Measurements from ENCODE around the gene HMGXB4. TPM values are rescaled to one million over a fixed set of nuclear protein-coding genes. Genes with fewer than 3 reads are reported as not detected.

HMGXB4 gene
- total and polyA plus RNA-seq, 9 of the 15 experiments (the other 6 are each of a cell fraction or from before 2014, with no cell fraction given): 9.9 to 31.4 (median 24.8) TPM

- FAIRE-seq (no peak), DNase-seq (ENCODE audit: extremely low read depth in 1 of 4, low spot score in 3 of 4) (no peak), ATAC-seq (no peak)
- Histone ChIP-seq H3K4me3 (no peak overlapping the region), H3K79me2 (ENCODE audit: control insufficient read depth, insufficient read depth, low read length) (no peaks in the 10 kb centered on the region), H3K9me1 (ENCODE audit: control insufficient read depth, insufficient read depth, low read length) (no peaks in the 10 kb centered on the region), H2AFZ (ENCODE audit: low read depth, low read length) (no peak overlapping the region), H3K36me3 (ENCODE audit: control insufficient read depth, insufficient read depth, low read length) (peaks cover 25% of the 10 kb centered on the region; the same call in 1 of the 3 replicates), H3K4me2 (ENCODE audit: insufficient read depth, low read length) (no peak overlapping the region), H3K27me3 (ENCODE audit: control insufficient read depth in 2 of 2, insufficient read depth in 2 of 2, low read length in 2 of 2) (no peaks in the 10 kb centered on the region), H3K9me3 (replicated peaks; ENCODE audit: control insufficient read depth, insufficient read depth, low read depth, low read length) (no peaks in the 10 kb centered on the region), H3K4me1 (replicated peaks in 1 of 2; ENCODE audit: control insufficient read depth in 2 of 2, insufficient read depth in 2 of 2, low read length in 2 of 2) (no peaks in the 10 kb centered on the region), H3K27ac (ENCODE audit: extremely low read depth, low read depth, low read length) (no peak overlapping the region), H3K9ac (ENCODE audit: insufficient read depth in 1 of 2, low read depth in 2 of 2, low read length in 2 of 2) (no peak overlapping the region), H4K20me1 (replicated peaks; ENCODE audit: control insufficient read depth, insufficient read depth, low read length) (no peaks in the 10 kb centered on the region)
- BruUV-seq (replicated peaks): no TSS peak
- in situ Hi-C loops (cut with MboI): no loop called here
- POLR2A ChIA-PET: interaction anchor here (0.8 to 1.2 kb wide), 3 partner anchors 10 to 25 kb away, joined by 3 read pairs; partner anchors contain the start of gene TOM1
- 76% methylated on average over 4 of the region's 5 CpGs for WGBS (ENCODE audit: insufficient coverage, low coverage, missing lambda C conversion rate)
- CTCF ChIA-PET (ENCODE audit: low intra/inter-chr PET ratio): no interaction called here
- TF ChIP-seq MEF2A (IDR thresholded peaks at IDR 0.05; ENCODE audit: control insufficient read depth, low read depth, low read length) (no peak), CREB3L1 (IDR thresholded peaks at IDR 0.05; ENCODE audit: borderline replicate concordance, low read depth) (no peak), KHSRP (IDR thresholded peaks at IDR 0.05) (no peak), ZNF644 (tag; IDR thresholded peaks at IDR 0.05; ENCODE audit: low read depth) (no peak), ZC3H11A (IDR thresholded peaks at IDR 0.05; ENCODE audit: low read depth, low read length) (no peak), MBD2 (IDR thresholded peaks at IDR 0.05; ENCODE audit: borderline replicate concordance, low read depth) (no peak), MLX (CRISPR knock-in tag; conservative IDR thresholded peaks at IDR 0.05) (no peak), CSDE1 (IDR thresholded peaks at IDR 0.05) (no peak), MTA2 (IDR thresholded peaks at IDR 0.05; ENCODE audit: low read depth) (no peak), RBM22 (IDR thresholded peaks at IDR 0.05; ENCODE audit: low read depth, low read length, poor library complexity, severe bottlenecking) (no peak), TEAD1 (CRISPR knock-in tag; IDR thresholded peaks at IDR 0.05) (no peak), ZFP36 (IDR thresholded peaks at IDR 0.05; ENCODE audit: low read depth, low read length, partially characterized antibody) (no peak)
- intact Hi-C loops (cut with micrococcal nuclease): no loop called here
These were observed 66.8 kb downstream of the HMGXB4 start for GRCh38 chr22:35324067-35324466.
